OCI-LY3 (cell line): ENCODE data around the gene SPATA19.

Source experiments
- EZH2phosphoT487 ChIP-seq: fragments of 200-600 bp; shearing (Covaris generic); IDR thresholded peaks from 2 replicates; pipeline ENCODE4 v1.6.1; 2018; ENCODE audit warnings: antibody characterized with exemption, mixed run types, low read depth
- TF ChIP-seq, protein P1 (sequence below): fragments of 200-600, 300-600 bp; sonication (generic); IDR thresholded peaks from 2 replicates; pipeline ENCODE4 v1.5.1; 2014; ENCODE audit warnings: antibody characterized with exemption, low read length, low read depth

DNA sequence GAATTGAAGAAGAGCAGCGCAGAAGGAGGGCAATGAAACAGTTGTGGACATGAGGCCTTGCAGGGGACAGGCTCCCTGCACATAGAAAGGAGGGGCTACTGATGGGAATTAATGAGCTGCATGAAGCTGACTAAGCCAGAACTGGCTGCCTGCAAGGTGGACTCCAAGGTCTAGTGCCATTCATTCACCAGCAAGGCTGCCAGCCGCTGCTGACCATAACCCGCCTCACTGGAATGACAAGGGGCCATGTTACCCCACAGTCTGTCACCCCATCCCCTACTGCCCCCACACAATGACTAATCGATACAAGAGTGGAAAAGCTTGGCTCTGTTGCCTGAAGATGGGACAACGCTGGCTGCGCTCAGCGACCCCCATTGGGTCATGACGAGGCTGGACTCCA, 44.6 kb downstream of the SPATA19 start:
- TF ChIP-seq, protein P1, sequence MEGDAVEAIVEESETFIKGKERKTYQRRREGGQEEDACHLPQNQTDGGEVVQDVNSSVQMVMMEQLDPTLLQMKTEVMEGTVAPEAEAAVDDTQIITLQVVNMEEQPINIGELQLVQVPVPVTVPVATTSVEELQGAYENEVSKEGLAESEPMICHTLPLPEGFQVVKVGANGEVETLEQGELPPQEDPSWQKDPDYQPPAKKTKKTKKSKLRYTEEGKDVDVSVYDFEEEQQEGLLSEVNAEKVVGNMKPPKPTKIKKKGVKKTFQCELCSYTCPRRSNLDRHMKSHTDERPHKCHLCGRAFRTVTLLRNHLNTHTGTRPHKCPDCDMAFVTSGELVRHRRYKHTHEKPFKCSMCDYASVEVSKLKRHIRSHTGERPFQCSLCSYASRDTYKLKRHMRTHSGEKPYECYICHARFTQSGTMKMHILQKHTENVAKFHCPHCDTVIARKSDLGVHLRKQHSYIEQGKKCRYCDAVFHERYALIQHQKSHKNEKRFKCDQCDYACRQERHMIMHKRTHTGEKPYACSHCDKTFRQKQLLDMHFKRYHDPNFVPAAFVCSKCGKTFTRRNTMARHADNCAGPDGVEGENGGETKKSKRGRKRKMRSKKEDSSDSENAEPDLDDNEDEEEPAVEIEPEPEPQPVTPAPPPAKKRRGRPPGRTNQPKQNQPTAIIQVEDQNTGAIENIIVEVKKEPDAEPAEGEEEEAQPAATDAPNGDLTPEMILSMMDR = no peak
- TF ChIP-seq EZH2phosphoT487 = no peak
